K562 (cell line): ENCODE measurements around the gene TOMM22. TPM values are rescaled to one million over a fixed set of nuclear protein-coding genes. Genes with fewer than 3 reads are reported as not detected.

Experiments used
- DDX20 ChIP-seq: fragments of 450-650 bp; IDR thresholded peaks from 2 replicates; pipeline ENCODE4 v1.6.1; 2016; ENCODE audit warnings: missing genetic modification characterization, low read depth, mild to moderate bottlenecking, missing compliant biosample characterization, moderate library complexity
- JUNB ChIP-seq: fragments of 450-650 bp; formaldehyde crosslinking; conservative IDR thresholded peaks from 2 replicates; pipeline ENCODE4 v1.4.0; 2020; ENCODE audit warnings: mild to moderate bottlenecking
- MYBL2 ChIP-seq, 2 experiments: fragments of 450-650 bp in 1 of 2; sonication (generic) in 1 of 2; formaldehyde crosslinking in 1 of 2; IDR thresholded peaks; 2 replicates each; pipeline versions ENCODE4 v1.6.1 to v1.8.1; 2017 to 2022; ENCODE audit warnings: borderline replicate concordance in 1 of 2, inconsistent platforms in 1 of 2, low read depth in 1 of 2, mild to moderate bottlenecking in 1 of 2, missing genetic modification reagents in 1 of 2, moderate library complexity in 1 of 2
- NFIX ChIP-seq: fragments of 250-450 bp; sonication (Bioruptor Pico); IDR thresholded peaks from 2 replicates; pipeline ENCODE4 v1.4.0; 2020; ENCODE audit warnings: low read depth, mild to moderate bottlenecking, moderate library complexity
- PHF20 ChIP-seq: fragments of 450-650 bp; IDR thresholded peaks from 2 replicates; pipeline ENCODE4 v1.6.1; 2018; ENCODE audit not compliant: partially characterized antibody
- ZNF146 ChIP-seq: IDR thresholded peaks from one replicate; pipeline ENCODE4 v1.6.1; 2018; ENCODE audit warnings: missing compliant biosample characterization; ENCODE audit not compliant: unreplicated experiment
- polyA plus RNA-seq, 8 experiments: library from polyadenylated mRNA; depleted of rRNA in 4 of 8; stranded (reverse) in 5 of 8; unstranded in 3 of 8; fragments of >200 nt; fragmentation: Nextera tagmentation in 2 of 8; fragmentation: Illumina TruSeq in 1 of 8; extraction: Ambion mirVana in 2 of 8; extraction: Trizol in 1 of 8; gene quantifications; 2 replicates each; pipeline versions ENCODE4 v1.2.1 to v1.2.3, GENCODE V29; 2011 to 2014; ENCODE audit warnings: inconsistent platforms in 1 of 8, missing spikeins in 1 of 8
- total RNA-seq, 7 experiments: library from RNA; depleted of rRNA in 6 of 7; stranded (reverse); fragments of >200 nt in 6 of 7; fragmentation: Illumina TruSeq in 2 of 7; extraction: Trizol in 2 of 7; gene quantifications; 2 replicates each; pipeline versions ENCODE4 v1.2.1 to v1.2.3, GENCODE V29; 2011 to 2021; ENCODE audit warnings: low replicate concordance in 1 of 7
- TF ChIP-seq, protein P1 (sequence below): sonication (generic); formaldehyde crosslinking; IDR thresholded peaks from 2 replicates; pipeline ENCODE4 v1.8.0; 2022; ENCODE audit warnings: mild to moderate bottlenecking, missing genetic modification reagents
- TF ChIP-seq, protein P2 (sequence below): sonication (generic); formaldehyde crosslinking; IDR thresholded peaks from 2 replicates; pipeline ENCODE4 v1.8.1; 2023; ENCODE audit warnings: missing genetic modification reagents, mild to moderate bottlenecking, borderline replicate concordance
- TF ChIP-seq, protein P3 (sequence below): fragments of 450-650 bp; IDR thresholded peaks from 2 replicates; pipeline ENCODE4 v1.6.1; 2016; ENCODE audit warnings: low read depth, mild to moderate bottlenecking, moderate library complexity
- TF ChIP-seq, protein P4 (sequence below), 2 experiments: IDR thresholded peaks; 2 replicates each; pipeline ENCODE4 v1.6.1; 2011; ENCODE audit warnings: borderline replicate concordance in 1 of 2, control low read depth in 1 of 2, low read depth in 1 of 2, low read length in 1 of 2, mild to moderate bottlenecking in 1 of 2, mixed read lengths in 1 of 2, moderate library complexity in 1 of 2; ENCODE audit not compliant: insufficient read depth in 1 of 2, insufficient read length in 1 of 2, poor library complexity in 1 of 2, severe bottlenecking in 1 of 2; ENCODE audit errors: extremely low read depth in 1 of 2
- TF ChIP-seq, protein P5 (sequence below): fragments of 450-650 bp; IDR thresholded peaks from 2 replicates; pipeline ENCODE4 v1.6.1; 2016; ENCODE audit warnings: borderline replicate concordance
- TF ChIP-seq, protein P6 (sequence below): fragments of 250-450 bp; sonication (Bioruptor Pico); IDR thresholded peaks from 2 replicates; pipeline ENCODE4 v1.9.0; 2021; ENCODE audit warnings: mild to moderate bottlenecking, inconsistent platforms

TOMM22 gene
- total and polyA plus RNA-seq, 9 of the 15 experiments (the other 6 are each of a cell fraction or from before 2014, with no cell fraction given) = 25.8 to 108 (median 73.8) TPM

DNA sequence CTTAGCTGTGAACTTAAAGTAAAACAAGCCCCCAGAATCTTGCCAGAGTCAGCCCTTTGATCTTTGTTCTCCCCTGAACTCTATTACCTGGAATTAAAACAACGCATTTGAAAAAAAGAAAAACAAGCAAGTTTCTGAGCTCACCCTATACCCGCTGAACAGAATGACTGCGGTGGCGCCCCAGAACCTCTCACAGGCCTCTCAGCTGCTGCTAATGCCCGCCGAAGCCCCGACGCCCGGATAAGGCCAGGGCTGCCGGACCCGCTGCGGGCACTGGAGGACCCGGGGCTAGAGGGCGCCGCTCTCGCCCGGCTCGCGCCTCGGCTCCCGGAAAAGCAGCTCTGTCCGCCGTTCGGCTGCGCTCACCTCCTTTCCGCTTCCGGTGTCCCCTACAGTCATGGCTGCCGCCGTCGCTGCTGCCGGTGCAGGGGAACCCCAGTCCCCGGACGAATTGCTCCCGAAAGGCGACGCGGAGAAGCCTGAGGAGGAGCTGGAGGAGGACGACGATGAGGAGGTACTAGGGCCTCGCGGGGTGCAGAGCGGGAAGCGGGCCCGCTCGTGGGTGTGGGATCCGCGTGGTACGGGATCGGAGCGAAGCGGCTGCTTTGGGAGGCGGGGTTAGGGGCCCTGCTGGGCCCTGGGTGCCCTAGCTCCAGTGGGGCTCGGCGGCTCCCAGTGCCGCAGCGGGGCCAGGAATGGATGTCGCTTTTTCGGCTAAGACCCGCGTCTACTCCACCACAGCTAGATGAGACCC, at the start of gene TOMM22 (continued):
- TF ChIP-seq NFIX (CRISPR knock-in tag) = no peak
- no peak for TF ChIP-seq JUNB
- TF ChIP-seq MYBL2 (IDR thresholded peaks at IDR 0.05; ENCODE audit: low read depth) = no peak
- TF ChIP-seq MYBL2 (CRISPR knock-in tag; IDR thresholded peaks at IDR 0.05; ENCODE audit: borderline replicate concordance) = no peak
- TF ChIP-seq, protein P1, sequence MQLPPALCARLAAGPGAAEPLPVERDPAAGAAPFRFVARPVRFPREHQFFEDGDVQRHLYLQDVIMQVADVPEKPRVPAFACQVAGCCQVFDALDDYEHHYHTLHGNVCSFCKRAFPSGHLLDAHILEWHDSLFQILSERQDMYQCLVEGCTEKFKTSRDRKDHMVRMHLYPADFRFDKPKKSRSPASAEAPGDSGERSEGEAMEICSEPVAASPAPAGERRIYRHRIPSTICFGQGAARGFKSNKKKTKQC (CRISPR knock-in tag) = peak; percentile 39; the same call in 1 of the 2 replicates
- TF ChIP-seq, protein P2, sequence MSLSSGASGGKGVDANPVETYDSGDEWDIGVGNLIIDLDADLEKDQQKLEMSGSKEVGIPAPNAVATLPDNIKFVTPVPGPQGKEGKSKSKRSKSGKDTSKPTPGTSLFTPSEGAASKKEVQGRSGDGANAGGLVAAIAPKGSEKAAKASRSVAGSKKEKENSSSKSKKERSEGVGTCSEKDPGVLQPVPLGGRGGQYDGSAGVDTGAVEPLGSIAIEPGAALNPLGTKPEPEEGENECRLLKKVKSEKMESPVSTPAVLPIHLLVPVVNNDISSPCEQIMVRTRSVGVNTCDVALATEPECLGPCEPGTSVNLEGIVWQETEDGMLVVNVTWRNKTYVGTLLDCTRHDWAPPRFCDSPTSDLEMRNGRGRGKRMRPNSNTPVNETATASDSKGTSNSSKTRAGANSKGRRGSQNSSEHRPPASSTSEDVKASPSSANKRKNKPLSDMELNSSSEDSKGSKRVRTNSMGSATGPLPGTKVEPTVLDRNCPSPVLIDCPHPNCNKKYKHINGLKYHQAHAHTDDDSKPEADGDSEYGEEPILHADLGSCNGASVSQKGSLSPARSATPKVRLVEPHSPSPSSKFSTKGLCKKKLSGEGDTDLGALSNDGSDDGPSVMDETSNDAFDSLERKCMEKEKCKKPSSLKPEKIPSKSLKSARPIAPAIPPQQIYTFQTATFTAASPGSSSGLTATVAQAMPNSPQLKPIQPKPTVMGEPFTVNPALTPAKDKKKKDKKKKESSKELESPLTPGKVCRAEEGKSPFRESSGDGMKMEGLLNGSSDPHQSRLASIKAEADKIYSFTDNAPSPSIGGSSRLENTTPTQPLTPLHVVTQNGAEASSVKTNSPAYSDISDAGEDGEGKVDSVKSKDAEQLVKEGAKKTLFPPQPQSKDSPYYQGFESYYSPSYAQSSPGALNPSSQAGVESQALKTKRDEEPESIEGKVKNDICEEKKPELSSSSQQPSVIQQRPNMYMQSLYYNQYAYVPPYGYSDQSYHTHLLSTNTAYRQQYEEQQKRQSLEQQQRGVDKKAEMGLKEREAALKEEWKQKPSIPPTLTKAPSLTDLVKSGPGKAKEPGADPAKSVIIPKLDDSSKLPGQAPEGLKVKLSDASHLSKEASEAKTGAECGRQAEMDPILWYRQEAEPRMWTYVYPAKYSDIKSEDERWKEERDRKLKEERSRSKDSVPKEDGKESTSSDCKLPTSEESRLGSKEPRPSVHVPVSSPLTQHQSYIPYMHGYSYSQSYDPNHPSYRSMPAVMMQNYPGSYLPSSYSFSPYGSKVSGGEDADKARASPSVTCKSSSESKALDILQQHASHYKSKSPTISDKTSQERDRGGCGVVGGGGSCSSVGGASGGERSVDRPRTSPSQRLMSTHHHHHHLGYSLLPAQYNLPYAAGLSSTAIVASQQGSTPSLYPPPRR (CRISPR knock-in tag) = no peak
- TF ChIP-seq, protein P3, sequence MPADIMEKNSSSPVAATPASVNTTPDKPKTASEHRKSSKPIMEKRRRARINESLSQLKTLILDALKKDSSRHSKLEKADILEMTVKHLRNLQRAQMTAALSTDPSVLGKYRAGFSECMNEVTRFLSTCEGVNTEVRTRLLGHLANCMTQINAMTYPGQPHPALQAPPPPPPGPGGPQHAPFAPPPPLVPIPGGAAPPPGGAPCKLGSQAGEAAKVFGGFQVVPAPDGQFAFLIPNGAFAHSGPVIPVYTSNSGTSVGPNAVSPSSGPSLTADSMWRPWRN = no peak
- TF ChIP-seq, protein P4, sequence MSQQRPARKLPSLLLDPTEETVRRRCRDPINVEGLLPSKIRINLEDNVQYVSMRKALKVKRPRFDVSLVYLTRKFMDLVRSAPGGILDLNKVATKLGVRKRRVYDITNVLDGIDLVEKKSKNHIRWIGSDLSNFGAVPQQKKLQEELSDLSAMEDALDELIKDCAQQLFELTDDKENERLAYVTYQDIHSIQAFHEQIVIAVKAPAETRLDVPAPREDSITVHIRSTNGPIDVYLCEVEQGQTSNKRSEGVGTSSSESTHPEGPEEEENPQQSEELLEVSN (IDR thresholded peaks at IDR 0.05; ENCODE audit: borderline replicate concordance in 1 of 2, extremely low read depth in 1 of 2, insufficient read depth in 1 of 2, insufficient read length in 1 of 2, low read depth in 1 of 2, low read length in 1 of 2, poor library complexity in 1 of 2, severe bottlenecking in 1 of 2) = peak; percentile 17 to 35
- TF ChIP-seq, protein P5, sequence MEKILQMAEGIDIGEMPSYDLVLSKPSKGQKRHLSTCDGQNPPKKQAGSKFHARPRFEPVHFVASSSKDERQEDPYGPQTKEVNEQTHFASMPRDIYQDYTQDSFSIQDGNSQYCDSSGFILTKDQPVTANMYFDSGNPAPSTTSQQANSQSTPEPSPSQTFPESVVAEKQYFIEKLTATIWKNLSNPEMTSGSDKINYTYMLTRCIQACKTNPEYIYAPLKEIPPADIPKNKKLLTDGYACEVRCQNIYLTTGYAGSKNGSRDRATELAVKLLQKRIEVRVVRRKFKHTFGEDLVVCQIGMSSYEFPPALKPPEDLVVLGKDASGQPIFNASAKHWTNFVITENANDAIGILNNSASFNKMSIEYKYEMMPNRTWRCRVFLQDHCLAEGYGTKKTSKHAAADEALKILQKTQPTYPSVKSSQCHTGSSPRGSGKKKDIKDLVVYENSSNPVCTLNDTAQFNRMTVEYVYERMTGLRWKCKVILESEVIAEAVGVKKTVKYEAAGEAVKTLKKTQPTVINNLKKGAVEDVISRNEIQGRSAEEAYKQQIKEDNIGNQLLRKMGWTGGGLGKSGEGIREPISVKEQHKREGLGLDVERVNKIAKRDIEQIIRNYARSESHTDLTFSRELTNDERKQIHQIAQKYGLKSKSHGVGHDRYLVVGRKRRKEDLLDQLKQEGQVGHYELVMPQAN = peak; percentile 98
- TF ChIP-seq, protein P6, sequence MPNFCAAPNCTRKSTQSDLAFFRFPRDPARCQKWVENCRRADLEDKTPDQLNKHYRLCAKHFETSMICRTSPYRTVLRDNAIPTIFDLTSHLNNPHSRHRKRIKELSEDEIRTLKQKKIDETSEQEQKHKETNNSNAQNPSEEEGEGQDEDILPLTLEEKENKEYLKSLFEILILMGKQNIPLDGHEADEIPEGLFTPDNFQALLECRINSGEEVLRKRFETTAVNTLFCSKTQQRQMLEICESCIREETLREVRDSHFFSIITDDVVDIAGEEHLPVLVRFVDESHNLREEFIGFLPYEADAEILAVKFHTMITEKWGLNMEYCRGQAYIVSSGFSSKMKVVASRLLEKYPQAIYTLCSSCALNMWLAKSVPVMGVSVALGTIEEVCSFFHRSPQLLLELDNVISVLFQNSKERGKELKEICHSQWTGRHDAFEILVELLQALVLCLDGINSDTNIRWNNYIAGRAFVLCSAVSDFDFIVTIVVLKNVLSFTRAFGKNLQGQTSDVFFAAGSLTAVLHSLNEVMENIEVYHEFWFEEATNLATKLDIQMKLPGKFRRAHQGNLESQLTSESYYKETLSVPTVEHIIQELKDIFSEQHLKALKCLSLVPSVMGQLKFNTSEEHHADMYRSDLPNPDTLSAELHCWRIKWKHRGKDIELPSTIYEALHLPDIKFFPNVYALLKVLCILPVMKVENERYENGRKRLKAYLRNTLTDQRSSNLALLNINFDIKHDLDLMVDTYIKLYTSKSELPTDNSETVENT = peak; percentile 97
- TF ChIP-seq DDX20 (tag) = no peak
- no peak for TF ChIP-seq ZNF146 (CRISPR knock-in tag)
- peak; percentile 96 for TF ChIP-seq PHF20
